OCI-LY7 (cell line): Measurements from ENCODE around the gene RABL3. TPM values are rescaled to one million over a fixed set of nuclear protein-coding genes. Genes with fewer than 3 reads are reported as not detected.
"Not testable (repeated sequence)": the region's sequence is repeated elsewhere in the genome, so short reads cannot be mapped to it uniquely, and the experiment has no call there.

Experiments used
- BruUV-seq: library from RNA; stranded (reverse); fragments of 400-500 nt; replicated peaks from 2 replicates; lab custom pipeline; 2021; lab: Mats Ljungman, UMichigan
- CTCF ChIA-PET: fragments of 300-600 bp; sonication (Branson Sonifier 250); formaldehyde crosslinking; loops from one replicate; lab custom pipeline; 2022; ENCODE audit warnings: antibody characterized with exemption; ENCODE audit not compliant: unreplicated experiment; lab: Charles Lee
- POLR2A ChIA-PET: fragments of 300-600 bp; sonication (Branson Sonifier 250); formaldehyde crosslinking; loops from one replicate; lab custom pipeline; 2022; ENCODE audit warnings: antibody characterized with exemption; lab: Charles Lee
- DNase-seq: peaks from one replicate; pipeline ENCODE4 v3.0.0-alpha.2; 2015; ENCODE audit warnings: low spot score
- H2AFZ ChIP-seq: fragments of 200-600 bp; sonication (generic), shearing (Covaris generic); 2 replicates; pipeline ENCODE4 v1.6.1; 2014; ENCODE audit warnings: mild to moderate bottlenecking, antibody characterized with exemption, low read length, moderate library complexity
- H3K27ac ChIP-seq: fragments of 200-600 bp; sonication (generic); 2 replicates; pipeline ENCODE4 v1.5.1; 2014; ENCODE audit warnings: mixed run types, low read depth, mild to moderate bottlenecking, moderate library complexity, low read length, inconsistent platforms; ENCODE audit not compliant: poor library complexity, severe bottlenecking
- H3K36me3 ChIP-seq: fragments of 200-600 bp; sonication (generic); 2 replicates; pipeline ENCODE4 v1.6.1; 2014; ENCODE audit warnings: mild to moderate bottlenecking, antibody characterized with exemption, low read length, moderate library complexity, mixed read lengths; ENCODE audit not compliant: insufficient read depth
- H3K4me1 ChIP-seq: fragments of 200-600 bp; sonication (generic); 2 replicates; pipeline ENCODE4 v1.5.1; 2014; ENCODE audit warnings: mild to moderate bottlenecking, low read length; ENCODE audit not compliant: insufficient read depth, poor library complexity, severe bottlenecking
- H3K4me2 ChIP-seq: fragments of 200-600 bp; sonication (generic); 2 replicates; pipeline ENCODE4 v1.6.1; 2014; ENCODE audit warnings: mild to moderate bottlenecking, low read length
- H3K4me3 ChIP-seq: fragments of 200-600 bp; sonication (generic); 2 replicates; pipeline ENCODE4 v1.5.1; 2014; ENCODE audit warnings: mild to moderate bottlenecking, low read depth, low read length; ENCODE audit not compliant: poor library complexity, severe bottlenecking
- H3K79me2 ChIP-seq: fragments of 200-600 bp; sonication (generic); 2 replicates; pipeline ENCODE4 v1.6.1; 2016; ENCODE audit warnings: low read depth, mild to moderate bottlenecking, low read length, moderate library complexity, mixed read lengths; ENCODE audit not compliant: insufficient read depth
- H3K9me2 ChIP-seq: fragments of 200-600 bp; sonication (generic); 2 replicates; pipeline ENCODE4 v1.6.1; 2016; ENCODE audit warnings: mild to moderate bottlenecking, low read length, mixed read lengths; ENCODE audit not compliant: insufficient read depth
- H3K9me3 ChIP-seq: fragments of 200-600 bp; sonication (generic); 2 replicates; pipeline ENCODE4 v1.6.1; 2014; ENCODE audit warnings: mild to moderate bottlenecking, mixed run types, low read length, mixed read lengths
- H4K20me1 ChIP-seq: fragments of 200-600 bp; sonication (generic); 2 replicates; pipeline ENCODE4 v1.6.1; 2014; ENCODE audit warnings: mild to moderate bottlenecking, antibody characterized with exemption, low read length, moderate library complexity, mixed read lengths; ENCODE audit not compliant: insufficient read depth
- EZH2phosphoT487 ChIP-seq: fragments of 200-600 bp; sonication (generic); IDR thresholded peaks from 2 replicates; pipeline ENCODE4 v1.6.1; 2018; ENCODE audit warnings: low read depth, borderline replicate concordance, mild to moderate bottlenecking, mixed run types, antibody characterized with exemption, low read length, moderate library complexity, mixed read lengths
- intact Hi-C: fragments of 100-400 bp; cut with micrococcal nuclease; formaldehyde crosslinking; loops from one replicate; pipeline ENCODE4 v1.10.0; 2022; ENCODE audit not compliant: unreplicated experiment
- total RNA-seq, 2 experiments: library from RNA; depleted of rRNA in 1 of 2; stranded (reverse); fragments of >200 nt in 1 of 2; shearing (Covaris generic) in 1 of 2; gene quantifications; 2 replicates each; pipeline ENCODE4 v1.2.3, GENCODE V29; 2014 to 2022
- TF ChIP-seq, protein P1 (sequence below): fragments of 200-600 bp; sonication (generic); conservative IDR thresholded peaks from 2 replicates; pipeline ENCODE4 v1.5.1; 2014; ENCODE audit warnings: mild to moderate bottlenecking, antibody characterized with exemption, low read length, moderate library complexity, mixed read lengths

Gene RABL3
- total RNA-seq, 2 experiments from 2014 or later: 7.7 to 27.9 TPM

- peak overlapping the region; percentile 82 for H3K4me2 ChIP-seq
- ChIA-PET POLR2A (interaction anchor here (0.7 to 2.5 kb wide), 14 partner anchors 10 to 649 kb away, joined by 3 to 9 read pairs (median 4); partner anchors contain the start of genes NDUFB4 and STXBP5L), CTCF (interaction anchor here (1.6 kb wide), 1 partner anchor 24 kb away, joined by 4 read pairs; no protein-coding TSS in a partner anchor)
- TF ChIP-seq, protein P1, sequence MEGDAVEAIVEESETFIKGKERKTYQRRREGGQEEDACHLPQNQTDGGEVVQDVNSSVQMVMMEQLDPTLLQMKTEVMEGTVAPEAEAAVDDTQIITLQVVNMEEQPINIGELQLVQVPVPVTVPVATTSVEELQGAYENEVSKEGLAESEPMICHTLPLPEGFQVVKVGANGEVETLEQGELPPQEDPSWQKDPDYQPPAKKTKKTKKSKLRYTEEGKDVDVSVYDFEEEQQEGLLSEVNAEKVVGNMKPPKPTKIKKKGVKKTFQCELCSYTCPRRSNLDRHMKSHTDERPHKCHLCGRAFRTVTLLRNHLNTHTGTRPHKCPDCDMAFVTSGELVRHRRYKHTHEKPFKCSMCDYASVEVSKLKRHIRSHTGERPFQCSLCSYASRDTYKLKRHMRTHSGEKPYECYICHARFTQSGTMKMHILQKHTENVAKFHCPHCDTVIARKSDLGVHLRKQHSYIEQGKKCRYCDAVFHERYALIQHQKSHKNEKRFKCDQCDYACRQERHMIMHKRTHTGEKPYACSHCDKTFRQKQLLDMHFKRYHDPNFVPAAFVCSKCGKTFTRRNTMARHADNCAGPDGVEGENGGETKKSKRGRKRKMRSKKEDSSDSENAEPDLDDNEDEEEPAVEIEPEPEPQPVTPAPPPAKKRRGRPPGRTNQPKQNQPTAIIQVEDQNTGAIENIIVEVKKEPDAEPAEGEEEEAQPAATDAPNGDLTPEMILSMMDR: no peak
- TF ChIP-seq EZH2phosphoT487: no peak
- intact Hi-C loops: loop anchor here (5.0 kb wide), 3 partner anchors 56 to 394 kb away; partner anchors contain the start of genes LRRC58 and STXBP5L
- H3K27ac ChIP-seq: peak overlapping the region; percentile 86
- no peaks in the 10 kb centered on the region for H3K9me3 ChIP-seq
- peak overlapping the region; percentile 67 for H2AFZ ChIP-seq
- H3K4me1 ChIP-seq: peaks cover 25% of the 10 kb centered on the region
- no peaks in the 10 kb centered on the region for H3K9me2 ChIP-seq
- peaks cover 47% of the 10 kb centered on the region for H3K79me2 ChIP-seq
- peak overlapping the region; percentile 99 for H3K4me3 ChIP-seq
- BruUV-seq: no TSS peak
- DNase-seq: peak; percentile 7
- no peaks in the 10 kb centered on the region for H4K20me1 ChIP-seq
- peaks cover 15% of the 10 kb centered on the region; the same call in 1 of the 2 replicates for H3K36me3 ChIP-seq
Measured at GRCh38 chr3:120741320-120741719, 996 bp downstream of the RABL3 start.

DNA sequence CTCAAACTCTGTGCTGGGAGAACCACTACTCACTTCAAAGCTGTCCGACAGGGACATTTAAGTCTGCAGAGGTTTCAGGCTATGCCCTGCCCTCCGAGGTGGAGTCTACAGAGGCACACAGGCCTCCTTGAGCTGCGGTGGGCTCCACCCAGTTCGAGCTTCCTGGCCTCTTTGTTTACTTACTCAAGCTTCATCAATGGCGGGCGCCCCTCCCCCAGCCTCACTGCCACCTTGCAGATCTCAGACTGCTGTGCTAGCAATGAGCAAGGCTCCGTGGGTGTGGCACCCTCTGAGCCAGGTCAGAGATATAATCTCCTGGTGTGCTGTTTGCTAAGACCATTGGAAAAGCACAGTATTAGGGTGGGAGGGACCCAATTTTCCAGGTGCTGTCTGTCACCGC is 4.3 kb downstream of the RABL3 start:
- peaks cover 15% of the 10 kb centered on the region; the same call in 1 of the 2 replicates for H3K36me3 ChIP-seq
- H3K4me3 ChIP-seq, BruUV-seq, H3K4me2 ChIP-seq, CTCF ChIA-PET, H2AFZ ChIP-seq, H4K20me1 ChIP-seq, H3K4me1 ChIP-seq, DNase-seq, intact Hi-C loops, H3K9me2 ChIP-seq, H3K27ac ChIP-seq, POLR2A ChIA-PET, H3K9me3 ChIP-seq: not testable (repeated sequence)
- H3K79me2 ChIP-seq: peaks cover 14% of the 10 kb centered on the region

GRCh38 chr3:120730576-120731542 is 11.5 kb downstream of the RABL3 start:
- TF ChIP-seq EZH2phosphoT487: no peak
- TF ChIP-seq, protein P1: no peak
- POLR2A ChIA-PET: interaction anchor here (0.7 to 1.6 kb wide), 3 partner anchors 11 to 17 kb away, joined by 4 to 5 read pairs (median 4); partner anchors contain the start of genes GTF2E1 and RABL3
- Histone ChIP-seq H3K9me2 (no peaks in the 10 kb centered on the region), H3K27ac (no peak overlapping the region), H3K9me3 (no peaks in the 10 kb centered on the region), H2AFZ (no peak overlapping the region), H3K4me1 (no peaks in the 10 kb centered on the region), H4K20me1 (no peaks in the 10 kb centered on the region), H3K79me2 (no peaks in the 10 kb centered on the region), H3K4me3 (no peak overlapping the region), H3K36me3 (no peaks in the 10 kb centered on the region; the same call in 1 of the 2 replicates), H3K4me2 (no peak overlapping the region)
- no TSS peak for BruUV-seq
- DNase-seq: no peak
- CTCF ChIA-PET: interaction anchor here (0.6 kb wide), 1 partner anchor 1165 kb away, joined by 3 read pairs; no protein-coding TSS in a partner anchor
- intact Hi-C loops: no loop called here
